Kidney epithelial cell (primary cell): ENCODE data around the gene DLEC1. TPM values are rescaled to one million over a fixed set of nuclear protein-coding genes. Genes with fewer than 3 reads are reported as not detected.
A peak's percentile ranks its signal among the peaks of the same experiment; 100 is the strongest.

ENCODE experiments used
- DNase-seq: peaks from one replicate; pipeline ENCODE4 v3.0.0-alpha.2; 2010; ENCODE audit warnings: low read depth
- H3K27me3 ChIP-seq: 2 replicates; pipeline ENCODE4 v1.6.0; 2011; ENCODE audit warnings: low read length; ENCODE audit not compliant: control insufficient read depth, insufficient read depth
- H3K36me3 ChIP-seq: 2 replicates; pipeline ENCODE4 v1.5.1; 2011; ENCODE audit warnings: low read length; ENCODE audit not compliant: control insufficient read depth, insufficient read depth
- H3K4me3 ChIP-seq: 2 replicates; pipeline ENCODE4 v1.5.1; 2011; ENCODE audit warnings: low read depth, mild to moderate bottlenecking, control low read depth, low read length
- total RNA-seq: library from RNA; depleted of rRNA; stranded (reverse); fragments of >200 nt; gene quantifications from 2 replicates; pipeline ENCODE4 v1.2.3, GENCODE V29; 2015
- TF ChIP-seq, protein P1 (sequence below): IDR thresholded peaks from 2 replicates; pipeline ENCODE4 v1.5.1; 2011; ENCODE audit warnings: mild to moderate bottlenecking, moderate library complexity, low read length, control low read depth, inconsistent platforms; ENCODE audit not compliant: insufficient read depth, poor library complexity, severe bottlenecking

Gene DLEC1
- total RNA-seq, 1 donor from 2014 or later = 0.17 TPM

DNA sequence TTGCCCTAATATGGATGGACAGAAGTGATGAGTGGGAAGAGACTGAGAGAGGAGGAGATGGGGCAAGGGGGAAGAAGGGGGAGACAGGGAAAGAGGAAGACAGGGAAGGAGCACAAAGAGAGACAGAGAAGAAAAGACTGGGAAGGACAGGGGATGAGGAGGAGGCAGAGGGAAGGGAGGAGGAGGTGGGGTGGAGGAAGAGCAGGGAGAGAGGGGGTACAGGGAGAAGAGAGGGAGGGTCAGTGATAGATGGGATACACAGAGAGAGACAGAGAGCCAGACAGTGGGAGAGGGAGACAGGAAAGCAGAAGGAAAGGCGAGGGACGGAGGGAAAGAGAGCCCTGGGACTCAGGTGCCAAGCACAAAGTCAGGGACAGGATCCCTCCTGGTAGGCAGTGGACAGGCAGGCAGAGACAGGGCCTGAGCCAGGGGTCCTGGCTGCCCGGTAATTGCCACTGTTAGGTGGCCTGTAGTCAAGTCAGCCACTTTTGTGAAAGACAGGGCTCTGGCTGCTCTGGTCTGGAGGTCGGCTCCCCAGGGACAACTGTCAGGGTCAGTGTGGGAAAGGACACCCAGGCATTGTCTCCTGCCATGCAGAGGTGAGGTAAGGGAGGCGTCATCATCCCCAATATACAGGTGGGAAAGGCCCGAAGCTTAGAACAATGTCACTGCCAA is 38.6 kb upstream of the DLEC1 start:
- no peak overlapping the region for H3K4me3 ChIP-seq
- TF ChIP-seq, protein P1, sequence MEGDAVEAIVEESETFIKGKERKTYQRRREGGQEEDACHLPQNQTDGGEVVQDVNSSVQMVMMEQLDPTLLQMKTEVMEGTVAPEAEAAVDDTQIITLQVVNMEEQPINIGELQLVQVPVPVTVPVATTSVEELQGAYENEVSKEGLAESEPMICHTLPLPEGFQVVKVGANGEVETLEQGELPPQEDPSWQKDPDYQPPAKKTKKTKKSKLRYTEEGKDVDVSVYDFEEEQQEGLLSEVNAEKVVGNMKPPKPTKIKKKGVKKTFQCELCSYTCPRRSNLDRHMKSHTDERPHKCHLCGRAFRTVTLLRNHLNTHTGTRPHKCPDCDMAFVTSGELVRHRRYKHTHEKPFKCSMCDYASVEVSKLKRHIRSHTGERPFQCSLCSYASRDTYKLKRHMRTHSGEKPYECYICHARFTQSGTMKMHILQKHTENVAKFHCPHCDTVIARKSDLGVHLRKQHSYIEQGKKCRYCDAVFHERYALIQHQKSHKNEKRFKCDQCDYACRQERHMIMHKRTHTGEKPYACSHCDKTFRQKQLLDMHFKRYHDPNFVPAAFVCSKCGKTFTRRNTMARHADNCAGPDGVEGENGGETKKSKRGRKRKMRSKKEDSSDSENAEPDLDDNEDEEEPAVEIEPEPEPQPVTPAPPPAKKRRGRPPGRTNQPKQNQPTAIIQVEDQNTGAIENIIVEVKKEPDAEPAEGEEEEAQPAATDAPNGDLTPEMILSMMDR = no peak
- no peaks in the 10 kb centered on the region for H3K36me3 ChIP-seq
- no peaks in the 10 kb centered on the region for H3K27me3 ChIP-seq
- DNase-seq = no peak

DNA sequence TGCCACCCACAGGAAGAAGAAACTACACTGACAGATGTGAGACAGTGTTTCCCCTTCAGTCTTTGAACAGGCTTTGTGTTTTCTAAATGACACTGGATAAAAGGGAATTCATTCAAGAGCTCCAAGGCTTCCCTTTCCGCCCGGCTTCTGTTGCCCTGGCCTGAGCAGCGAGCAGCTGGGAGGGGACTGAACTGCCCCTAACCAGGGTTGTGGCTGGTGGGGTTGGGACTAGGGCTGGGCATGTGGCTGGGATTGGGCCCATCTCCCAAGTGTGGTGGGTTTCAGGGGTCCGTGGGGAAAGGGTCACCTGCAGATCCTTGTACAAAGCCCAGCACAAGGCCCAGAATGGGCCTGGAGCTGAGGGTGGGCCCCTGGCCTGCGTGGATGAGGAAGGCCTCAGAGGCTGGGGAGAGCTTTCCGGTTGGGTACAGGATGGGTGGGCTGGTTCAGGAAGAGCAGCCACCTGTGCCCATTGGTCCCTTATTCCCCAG is 38.0 kb upstream of the DLEC1 start:
- no peak for DNase-seq
- H3K27me3 ChIP-seq = no peaks in the 10 kb centered on the region
- no peaks in the 10 kb centered on the region for H3K36me3 ChIP-seq
- no peak overlapping the region for H3K4me3 ChIP-seq
- TF ChIP-seq, protein P1 = no peak

DNA sequence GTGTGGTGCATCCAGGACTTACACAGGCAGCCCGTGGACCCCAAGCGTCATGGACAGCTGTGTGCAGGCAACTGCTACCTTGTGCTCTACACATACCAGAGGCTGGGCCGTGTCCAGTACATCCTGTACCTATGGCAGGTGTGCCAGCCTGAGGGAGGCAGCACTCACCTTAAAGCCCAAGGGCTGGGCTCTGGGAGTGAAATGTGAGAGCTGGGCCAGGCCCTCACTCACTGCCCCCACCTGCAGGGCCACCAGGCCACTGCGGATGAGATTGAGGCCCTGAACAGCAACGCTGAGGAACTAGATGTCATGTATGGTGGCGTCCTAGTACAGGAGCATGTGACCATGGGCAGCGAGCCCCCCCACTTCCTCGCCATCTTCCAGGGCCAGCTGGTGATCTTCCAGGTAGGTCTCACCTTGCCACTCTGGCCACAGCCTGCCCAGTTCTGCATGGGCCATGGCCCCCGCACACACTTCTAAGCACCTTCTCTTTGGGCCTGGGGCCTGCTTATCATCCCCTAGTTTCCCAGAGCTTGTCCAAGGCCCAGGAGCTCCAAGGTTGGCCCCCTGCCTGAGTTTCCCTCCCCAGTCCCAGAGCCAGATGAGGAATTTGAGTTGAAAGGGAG is 37.4 kb upstream of the DLEC1 start:
- TF ChIP-seq, protein P1 = peak; percentile 30
- H3K4me3 ChIP-seq = no peak overlapping the region
- DNase-seq = no peak
- H3K27me3 ChIP-seq = no peaks in the 10 kb centered on the region
- H3K36me3 ChIP-seq = no peaks in the 10 kb centered on the region

DNA sequence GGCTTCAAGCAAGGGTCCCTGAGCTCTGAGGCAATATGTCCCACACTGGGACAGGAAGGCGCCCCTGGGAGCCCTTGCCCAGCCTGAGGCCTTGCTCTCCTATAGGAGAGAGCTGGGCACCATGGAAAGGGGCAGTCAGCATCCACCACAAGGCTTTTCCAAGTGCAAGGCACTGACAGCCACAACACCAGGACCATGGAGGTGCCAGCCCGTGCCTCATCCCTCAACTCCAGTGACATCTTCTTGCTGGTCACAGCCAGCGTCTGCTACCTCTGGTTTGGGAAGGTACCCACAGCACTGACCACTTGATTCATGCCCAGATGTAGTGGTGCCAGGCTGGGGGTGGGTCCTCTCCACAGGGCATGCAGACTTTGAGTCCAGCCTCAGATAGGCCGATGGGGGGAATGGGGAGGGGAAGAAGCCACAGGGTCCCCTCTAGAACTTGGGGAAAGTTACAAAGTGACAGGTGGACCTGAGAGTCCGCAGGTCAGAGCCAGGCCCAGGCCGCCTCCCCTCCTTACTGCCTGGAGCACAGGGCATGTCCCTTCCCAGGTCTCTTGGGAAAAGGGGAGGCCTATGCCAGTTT is 36.6 kb upstream of the DLEC1 start:
- no peak overlapping the region for H3K4me3 ChIP-seq
- no peak for DNase-seq
- TF ChIP-seq, protein P1 = no peak

DNA sequence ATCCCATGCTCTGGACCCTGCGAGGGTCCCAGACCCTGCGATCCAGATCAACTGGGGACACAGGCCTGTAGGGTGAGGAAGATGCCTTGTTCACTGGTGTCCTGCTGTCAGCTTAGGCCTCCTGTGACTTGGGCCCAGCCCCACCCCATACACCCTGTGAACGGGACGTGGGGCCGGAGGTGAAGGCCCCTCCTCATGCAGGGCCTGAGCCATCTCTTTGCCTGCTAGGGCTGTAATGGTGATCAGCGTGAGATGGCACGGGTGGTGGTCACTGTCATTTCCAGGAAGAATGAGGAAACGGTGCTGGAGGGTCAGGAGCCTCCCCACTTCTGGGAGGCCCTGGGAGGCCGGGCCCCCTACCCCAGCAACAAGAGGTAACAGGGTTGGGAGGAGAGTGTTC is 36.1 kb upstream of the DLEC1 start:
- DNase-seq = no peak
- H3K36me3 ChIP-seq = no peaks in the 10 kb centered on the region
- H3K4me3 ChIP-seq = no peak overlapping the region
- H3K27me3 ChIP-seq = no peaks in the 10 kb centered on the region
- TF ChIP-seq, protein P1 = no peak

More for the DNA sequence above, 36.6 kb upstream of the DLEC1 start:
- no peaks in the 10 kb centered on the region for H3K27me3 ChIP-seq
- no peaks in the 10 kb centered on the region for H3K36me3 ChIP-seq

DNA sequence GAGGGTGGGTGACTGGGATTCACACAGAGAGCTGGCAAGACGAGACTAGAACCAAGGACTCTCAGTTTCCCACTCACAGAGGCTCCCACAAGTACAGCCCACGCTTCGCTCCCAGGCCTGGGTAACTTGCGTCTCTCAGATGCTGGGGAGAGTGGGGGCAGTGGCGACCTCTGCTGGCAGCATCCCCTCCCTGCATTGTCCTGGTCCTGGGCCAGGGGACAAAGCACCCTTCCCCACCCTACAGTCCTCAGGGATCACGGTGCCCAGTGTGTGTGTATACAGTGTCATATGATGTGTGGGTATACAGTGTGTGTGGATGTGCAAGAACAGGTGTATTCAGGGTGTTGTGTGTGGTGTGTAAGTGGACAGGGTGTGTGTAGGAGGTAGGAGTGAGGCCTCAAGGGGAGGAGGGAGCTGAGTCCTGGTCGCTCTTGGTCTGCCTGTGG is 35.6 kb upstream of the DLEC1 start:
- Histone ChIP-seq H3K4me3 (no peak overlapping the region), H3K27me3 (no peaks in the 10 kb centered on the region), H3K36me3 (no peaks in the 10 kb centered on the region)
- TF ChIP-seq, protein P1 = peak; percentile 95
- DNase-seq = no peak
